Keratinocyte (primary cell): ENCODE data around the gene CARD11. TPM values are rescaled to one million over a fixed set of nuclear protein-coding genes. Genes with fewer than 3 reads are reported as not detected.

Source experiments
- DNase-seq: peaks from one replicate; pipeline ENCODE4 v3.0.0-alpha.2; 2011; ENCODE audit warnings: low read depth, missing footprints, low spot score
- FAIRE-seq: peaks from 2 replicates; lab custom pipeline; 2011; peaks lifted over from hg19 to GRCh38; lab: Jason Lieb, UNC
- H2AFZ ChIP-seq: 2 replicates; pipeline ENCODE4 v1.6.0; 2012; ENCODE audit warnings: low read length, control low read depth, inconsistent platforms; ENCODE audit not compliant: control insufficient read depth
- H3K27ac ChIP-seq: 2 replicates; pipeline ENCODE4 v1.5.1; 2011; ENCODE audit warnings: low read length; ENCODE audit not compliant: control insufficient read depth, insufficient read depth
- H3K27me3 ChIP-seq: 3 replicates; pipeline ENCODE4 v1.6.0; 2011; ENCODE audit warnings: low read length; ENCODE audit not compliant: control insufficient read depth, insufficient read depth; ENCODE audit errors: extremely low read depth
- H3K36me3 ChIP-seq, 2 experiments: 2 replicates in 1 of 2; 3 replicates in 1 of 2; pipeline ENCODE4 v1.5.1; 2011; ENCODE audit warnings: low read length in 2 of 2, mild to moderate bottlenecking in 1 of 2; ENCODE audit not compliant: control insufficient read depth in 2 of 2, insufficient read depth in 2 of 2; ENCODE audit errors: extremely low read depth in 1 of 2
- H3K4me1 ChIP-seq: 3 replicates; pipeline ENCODE4 v1.5.1; 2011; ENCODE audit warnings: low read length; ENCODE audit not compliant: control insufficient read depth, insufficient read depth; ENCODE audit errors: extremely low read depth
- H3K4me2 ChIP-seq: 3 replicates; pipeline ENCODE4 v1.6.0; 2011; ENCODE audit warnings: low read depth, low read length; ENCODE audit not compliant: control insufficient read depth, insufficient read depth; ENCODE audit errors: extremely low read depth
- H3K4me3 ChIP-seq, 3 experiments: fragments of 200-600 bp in 1 of 3; sonication (generic) in 1 of 3; 2 replicates in 2 of 3; 3 replicates in 1 of 3; pipeline ENCODE4 v1.5.1; 2011 to 2016; ENCODE audit warnings: low read length in 3 of 3, mild to moderate bottlenecking in 3 of 3, control low read depth in 2 of 3, inconsistent platforms in 1 of 3, low read depth in 1 of 3, mixed read lengths in 1 of 3, mixed run types in 1 of 3, moderate library complexity in 1 of 3; ENCODE audit not compliant: control insufficient read depth in 2 of 3, insufficient read depth in 2 of 3; ENCODE audit errors: extremely low read depth in 1 of 3
- H3K79me2 ChIP-seq: 2 replicates; pipeline ENCODE4 v1.6.0; 2012; ENCODE audit warnings: low read length; ENCODE audit not compliant: control insufficient read depth, insufficient read depth
- H3K9ac ChIP-seq: 3 replicates; pipeline ENCODE4 v1.6.0; 2011; ENCODE audit warnings: low read length; ENCODE audit not compliant: control insufficient read depth, insufficient read depth; ENCODE audit errors: extremely low read depth
- H3K9me1 ChIP-seq: 3 replicates; pipeline ENCODE4 v1.6.0; 2011; ENCODE audit warnings: low read length; ENCODE audit not compliant: control insufficient read depth, insufficient read depth; ENCODE audit errors: extremely low read depth
- H3K9me3 ChIP-seq: 2 replicates; pipeline ENCODE4 v1.5.1; 2012; ENCODE audit warnings: low read depth, low read length; ENCODE audit not compliant: control insufficient read depth
- H4K20me1 ChIP-seq: 3 replicates; pipeline ENCODE4 v1.6.0; 2011; ENCODE audit warnings: low read length; ENCODE audit not compliant: control insufficient read depth, insufficient read depth; ENCODE audit errors: extremely low read depth
- EZH2 ChIP-seq: IDR thresholded peaks from one replicate; pipeline ENCODE4 v1.6.1; 2012; ENCODE audit warnings: inconsistent platforms, mild to moderate bottlenecking, low read length, moderate library complexity
- dilution Hi-C: fragments of 300-500 bp; cut with MboI; formaldehyde crosslinking; loops from one replicate; pipeline ENCODE4 v1.7.0; 2020; ENCODE audit warnings: low sequenced_read_pairs; ENCODE audit not compliant: extremely low pct_ligation_motif_present
- polyA plus RNA-seq, 5 experiments: library from polyadenylated mRNA; depleted of rRNA in 3 of 5; stranded (reverse) in 3 of 5; stranded (forward) in 1 of 5; unstranded in 1 of 5; fragments of >200 nt; gene quantifications; 1 replicate in 1 of 5; 2 replicates in 3 of 5; 3 replicates in 1 of 5; pipeline versions ENCODE4 v1.2.1 to v1.2.3, GENCODE V29; 2011 to 2012; ENCODE audit warnings: missing spikeins in 2 of 5, low read depth in 1 of 5, low replicate concordance in 1 of 5
- TF ChIP-seq, protein P1 (sequence below), 3 experiments: IDR thresholded peaks in 1 of 3; conservative IDR thresholded peaks in 1 of 3; optimal IDR thresholded peaks in 1 of 3; 2 replicates in 2 of 3; 3 replicates in 1 of 3; pipeline versions ENCODE3 to v1.5.1; 2011; ENCODE audit warnings: low read length in 3 of 3, mild to moderate bottlenecking in 3 of 3, moderate library complexity in 2 of 3, control low read depth in 1 of 3, inconsistent platforms in 1 of 3; ENCODE audit not compliant: insufficient read depth in 2 of 3; ENCODE audit errors: extremely low read depth in 1 of 3

Gene CARD11
- polyA plus RNA-seq, 1 donor (not counting 4 experiments of a cell fraction or from before 2014, with no cell fraction given), result 4.3 TPM

DNA sequence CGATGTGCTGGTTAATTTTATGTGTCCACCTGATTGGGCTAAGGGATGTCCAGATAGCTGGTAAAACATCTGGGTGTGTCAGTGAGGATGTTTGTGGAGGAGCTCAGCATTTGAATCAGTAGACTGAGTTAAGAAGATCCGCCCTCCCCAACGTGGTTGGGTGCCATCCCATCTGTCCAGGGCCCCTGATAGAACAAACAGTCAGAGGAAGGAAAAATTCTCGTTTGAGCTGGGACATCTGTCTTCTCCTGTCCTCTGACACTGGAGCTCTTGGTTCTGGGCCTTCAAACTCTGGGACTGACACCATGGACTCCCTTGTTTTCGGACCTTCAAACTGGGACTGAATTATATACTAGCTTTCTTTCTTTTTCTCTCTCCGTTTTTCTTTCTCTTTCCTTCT lies 59.6 kb downstream of the CARD11 start:
- Histone ChIP-seq H3K9me3 (no peaks in the 10 kb centered on the region), H2AFZ (no peak overlapping the region), H3K27ac (no peak overlapping the region), H3K4me3 (no peak overlapping the region), H4K20me1 (no peaks in the 10 kb centered on the region), H3K79me2 (no peaks in the 10 kb centered on the region), H3K36me3 (peaks cover 0 to 2% of the 10 kb centered on the region in 2 experiments), H3K9ac (no peak overlapping the region), H3K9me1 (no peaks in the 10 kb centered on the region), H3K4me2 (no peak overlapping the region), H3K27me3 (no peaks in the 10 kb centered on the region), H3K4me1 (no peaks in the 10 kb centered on the region)
- dilution Hi-C loops, result no loop called here
- FAIRE-seq (no peak), DNase-seq (no peak)
- TF ChIP-seq, protein P1, sequence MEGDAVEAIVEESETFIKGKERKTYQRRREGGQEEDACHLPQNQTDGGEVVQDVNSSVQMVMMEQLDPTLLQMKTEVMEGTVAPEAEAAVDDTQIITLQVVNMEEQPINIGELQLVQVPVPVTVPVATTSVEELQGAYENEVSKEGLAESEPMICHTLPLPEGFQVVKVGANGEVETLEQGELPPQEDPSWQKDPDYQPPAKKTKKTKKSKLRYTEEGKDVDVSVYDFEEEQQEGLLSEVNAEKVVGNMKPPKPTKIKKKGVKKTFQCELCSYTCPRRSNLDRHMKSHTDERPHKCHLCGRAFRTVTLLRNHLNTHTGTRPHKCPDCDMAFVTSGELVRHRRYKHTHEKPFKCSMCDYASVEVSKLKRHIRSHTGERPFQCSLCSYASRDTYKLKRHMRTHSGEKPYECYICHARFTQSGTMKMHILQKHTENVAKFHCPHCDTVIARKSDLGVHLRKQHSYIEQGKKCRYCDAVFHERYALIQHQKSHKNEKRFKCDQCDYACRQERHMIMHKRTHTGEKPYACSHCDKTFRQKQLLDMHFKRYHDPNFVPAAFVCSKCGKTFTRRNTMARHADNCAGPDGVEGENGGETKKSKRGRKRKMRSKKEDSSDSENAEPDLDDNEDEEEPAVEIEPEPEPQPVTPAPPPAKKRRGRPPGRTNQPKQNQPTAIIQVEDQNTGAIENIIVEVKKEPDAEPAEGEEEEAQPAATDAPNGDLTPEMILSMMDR (optimal IDR thresholded peaks at IDR 0.05 in 1 of 3, IDR thresholded peaks at IDR 0.05 in 1 of 3, conservative IDR thresholded peaks at IDR 0.05 in 1 of 3; ENCODE audit: extremely low read depth in 1 of 3, insufficient read depth in 2 of 3, low read length in 3 of 3), result no peak
- no peak for TF ChIP-seq EZH2

DNA sequence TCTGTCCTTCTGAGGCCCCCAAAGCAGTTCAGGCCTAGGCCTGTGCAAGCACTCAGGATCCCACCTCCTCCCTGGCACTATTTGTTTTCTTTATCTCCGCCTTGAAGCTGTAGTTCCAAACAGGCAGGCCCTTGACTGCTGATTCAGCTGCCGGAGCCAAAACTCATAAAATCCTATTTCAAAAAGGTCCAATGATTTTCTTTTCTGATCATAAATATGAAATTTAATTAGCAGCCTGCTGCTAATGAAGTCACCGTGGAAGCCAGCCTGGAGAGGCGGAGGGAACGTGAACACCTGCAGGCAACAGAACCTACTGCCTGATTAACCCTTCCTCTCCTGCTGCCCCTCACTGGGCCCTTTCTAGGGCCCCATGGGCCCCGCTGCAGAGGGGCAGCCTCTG lies 60.1 kb downstream of the CARD11 start:
- dilution Hi-C loops, result no loop called here
- no peaks in the 10 kb centered on the region for H3K27me3 ChIP-seq
- no peak for FAIRE-seq

More for the DNA sequence above, 60.1 kb downstream of the CARD11 start:
- Histone ChIP-seq H3K36me3 (peaks cover 0 to 2% of the 10 kb centered on the region in 2 experiments), H3K4me3 (no peak overlapping the region), H3K4me1 (no peaks in the 10 kb centered on the region), H3K9me1 (no peaks in the 10 kb centered on the region), H3K79me2 (no peaks in the 10 kb centered on the region), H3K9ac (no peak overlapping the region), H4K20me1 (no peaks in the 10 kb centered on the region), H3K4me2 (no peak overlapping the region), H2AFZ (no peak overlapping the region), H3K9me3 (no peaks in the 10 kb centered on the region), H3K27ac (no peak overlapping the region)
- TF ChIP-seq EZH2, result no peak
- TF ChIP-seq, protein P1 (optimal IDR thresholded peaks at IDR 0.05 in 1 of 3, IDR thresholded peaks at IDR 0.05 in 1 of 3, conservative IDR thresholded peaks at IDR 0.05 in 1 of 3; ENCODE audit: extremely low read depth in 1 of 3, insufficient read depth in 2 of 3, low read length in 3 of 3), result no peak
- DNase-seq, result no peak
